Sigmoid colon (tissue), 4 donors: ENCODE measurements around the gene PPP4R1.

Experiments
- CTCF ChIP-seq, 4 experiments: fragments of 450-650 bp in 3 of 4; fragments of 200-600 bp in 1 of 4; IDR thresholded peaks; one replicate each; pipeline ENCODE4 v1.5.1; 2016 to 2019; ENCODE audit warnings: antibody characterized with exemption in 4 of 4, mild to moderate bottlenecking in 3 of 4, moderate library complexity in 2 of 4
- EP300 ChIP-seq, 4 donors: sonication (generic); formaldehyde crosslinking; IDR thresholded peaks; one replicate each; pipeline ENCODE4 v1.6.1; 2017; ENCODE audit warnings: antibody characterized with exemption in 4 of 4
- POLR2A ChIP-seq, 2 donors: fragments of 450-650 bp; IDR thresholded peaks; one replicate each; pipeline ENCODE4 v1.6.1; 2016; ENCODE audit warnings: antibody characterized with exemption in 2 of 2, mild to moderate bottlenecking in 2 of 2, moderate library complexity in 2 of 2
- POLR2AphosphoS5 ChIP-seq, 4 donors: sonication (generic); formaldehyde crosslinking; IDR thresholded peaks; one replicate each; pipeline ENCODE4 v1.6.1; 2017; ENCODE audit warnings: antibody characterized with exemption in 4 of 4

- no peak for TF ChIP-seq POLR2AphosphoS5 (IDR thresholded peaks at IDR 0.05)
- no peak for TF ChIP-seq CTCF (IDR thresholded peaks at IDR 0.05)
- no peak for TF ChIP-seq POLR2A (IDR thresholded peaks at IDR 0.05)
- no peak for TF ChIP-seq EP300 (IDR thresholded peaks at IDR 0.05)
These were observed 28.6 kb upstream of the PPP4R1 start for GRCh38 chr18:9642799-9643462.
